GM19468 (cell line): ENCODE results near the gene CASZ1.

Experiments
- ATAC-seq: cut with Tn5 transposase; IDR thresholded peaks from one replicate; pipeline ENCODE4 v1.9.1; 2021; ENCODE audit warnings: mild to moderate bottlenecking, moderate library complexity, moderate number of reproducible peaks; ENCODE audit not compliant: unreplicated experiment; ENCODE audit errors: extremely low read depth

CASZ1 gene

DNA sequence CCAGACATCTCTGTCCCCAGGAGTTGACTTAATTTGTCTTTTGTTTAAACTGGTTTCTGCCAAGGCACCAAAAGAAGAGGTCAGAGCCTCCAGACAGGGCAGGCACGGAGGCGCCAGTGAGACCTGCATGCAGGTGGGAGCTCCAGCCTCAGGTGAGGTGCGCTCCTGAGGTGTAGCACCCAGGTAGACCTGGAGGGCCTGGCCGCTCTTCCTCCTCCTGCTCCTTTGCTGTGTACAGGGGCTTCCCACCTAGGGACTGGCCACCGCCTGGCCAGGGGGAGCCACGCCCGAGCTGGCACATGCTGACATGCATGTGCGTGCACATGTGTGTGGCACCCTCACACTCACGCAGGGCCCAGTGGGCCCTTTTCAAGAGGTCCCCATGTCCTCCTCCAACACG is 163.0 kb downstream of the CASZ1 start:
- no peak for ATAC-seq

DNA sequence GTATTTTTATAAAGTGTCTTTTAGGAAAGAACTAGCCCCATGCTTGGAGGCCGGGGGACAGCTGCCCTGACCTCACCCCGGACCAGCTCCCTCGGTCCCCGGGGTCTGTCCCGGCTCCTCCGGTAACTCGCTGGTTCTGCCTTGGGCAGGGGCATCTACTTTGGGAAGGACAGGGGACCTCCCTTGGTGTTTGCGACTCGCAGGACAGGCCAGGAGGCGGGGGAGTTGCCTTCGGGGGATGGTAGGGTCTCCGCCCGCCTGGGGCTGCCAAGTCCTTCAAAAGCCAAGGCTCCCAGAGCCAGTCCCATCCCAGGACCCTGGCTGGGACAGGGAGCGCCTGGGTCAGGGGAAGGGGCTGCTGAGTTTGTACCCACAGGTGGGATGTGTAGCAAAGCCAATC is 163.8 kb downstream of the CASZ1 start:
- ATAC-seq = no peak

DNA sequence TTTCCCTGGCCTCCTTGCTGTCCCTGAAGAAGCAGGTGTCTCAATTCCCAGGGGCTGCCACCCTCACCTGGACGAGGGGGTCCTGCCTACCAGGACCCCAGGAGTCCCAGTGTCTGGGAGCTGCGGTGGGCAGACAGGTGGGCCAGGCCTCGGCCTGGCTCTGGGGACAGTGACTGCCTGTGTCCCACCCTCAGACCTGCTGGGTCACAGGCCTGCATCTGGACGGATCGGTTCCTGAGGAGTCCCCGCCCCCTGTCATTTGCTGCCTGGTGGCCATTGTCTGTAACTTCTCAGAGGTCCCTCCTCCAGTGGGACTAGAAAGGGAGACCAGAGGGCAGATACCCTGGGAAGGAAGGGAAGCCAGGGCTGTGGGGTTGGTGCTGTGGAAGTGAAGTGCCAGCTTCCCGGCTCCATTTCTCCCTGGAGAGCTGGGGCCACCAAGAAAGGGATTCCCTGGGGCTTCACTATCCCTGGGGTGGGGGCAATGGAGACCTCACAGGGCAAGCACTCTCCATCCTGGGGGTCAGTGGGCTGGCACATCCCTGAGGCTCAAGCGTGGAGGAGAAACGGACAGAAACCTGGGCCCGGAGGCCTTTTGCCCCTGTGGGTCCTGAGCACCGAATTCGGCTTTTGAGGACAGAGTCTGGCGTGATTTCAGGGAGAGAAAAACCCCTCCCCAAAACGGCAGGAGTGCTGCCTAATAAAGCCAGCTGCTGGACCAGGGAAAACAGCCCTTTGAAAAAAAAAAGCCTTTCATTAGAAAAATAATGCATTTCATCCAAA is 164.4 kb downstream of the CASZ1 start:
- no peak for ATAC-seq

DNA sequence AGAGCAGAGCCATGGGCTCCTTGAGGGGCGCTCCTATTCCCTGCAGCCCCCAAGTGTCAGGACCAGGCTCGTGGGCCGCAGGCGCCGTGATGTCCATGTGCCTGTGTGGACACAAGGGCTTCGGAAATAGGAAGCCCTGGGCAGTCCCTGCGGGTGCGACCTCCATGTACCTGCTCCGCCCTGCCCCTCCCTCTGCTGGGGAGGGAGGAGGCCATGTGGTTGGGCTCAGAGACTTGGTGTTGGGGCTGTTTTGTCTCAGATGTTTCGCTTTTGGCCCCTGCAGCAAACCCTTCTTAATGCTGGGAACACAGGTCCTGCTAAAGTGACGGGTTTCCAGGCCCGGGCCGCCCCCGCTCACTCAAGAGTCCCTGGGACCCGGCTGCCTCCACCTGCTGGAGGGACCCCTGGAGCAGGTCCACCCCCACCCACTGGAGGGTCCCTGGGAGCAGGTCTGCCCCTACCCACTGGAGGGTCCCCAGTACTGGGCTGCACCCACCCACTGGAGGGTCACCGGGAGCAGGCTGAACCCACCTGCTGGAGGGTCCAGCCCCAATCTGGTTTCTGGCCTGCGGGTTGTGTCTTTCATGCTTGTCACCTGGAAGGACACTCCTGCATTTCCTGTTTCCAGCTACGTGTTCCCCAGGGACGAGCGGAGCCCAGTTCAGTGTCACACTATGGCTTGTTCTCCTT is 165.2 kb downstream of the CASZ1 start:
- no peak for ATAC-seq

DNA sequence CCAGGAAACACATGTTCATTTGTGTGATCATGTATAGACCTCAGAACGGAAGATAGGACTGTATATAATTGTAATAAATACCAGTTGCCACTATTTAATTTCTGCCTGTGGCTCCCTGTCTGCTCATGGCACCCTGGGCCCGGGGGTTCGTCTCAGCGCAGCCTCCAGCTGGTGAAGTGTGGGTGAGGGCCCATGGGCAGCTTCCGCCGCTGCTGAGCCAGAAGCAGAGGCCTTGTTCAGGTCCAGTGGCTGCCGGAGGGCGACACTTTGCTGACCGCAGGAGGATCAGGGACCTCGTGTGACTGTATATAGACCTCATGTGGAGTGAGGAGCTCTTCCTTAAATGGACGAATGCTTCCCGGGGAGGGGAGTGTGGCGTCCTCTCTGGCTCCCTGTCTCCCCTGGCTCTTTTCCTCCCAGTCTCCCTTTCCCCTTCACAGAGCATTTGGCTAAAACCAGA is 165.8 kb downstream of the CASZ1 start:
- ATAC-seq = no peak

DNA sequence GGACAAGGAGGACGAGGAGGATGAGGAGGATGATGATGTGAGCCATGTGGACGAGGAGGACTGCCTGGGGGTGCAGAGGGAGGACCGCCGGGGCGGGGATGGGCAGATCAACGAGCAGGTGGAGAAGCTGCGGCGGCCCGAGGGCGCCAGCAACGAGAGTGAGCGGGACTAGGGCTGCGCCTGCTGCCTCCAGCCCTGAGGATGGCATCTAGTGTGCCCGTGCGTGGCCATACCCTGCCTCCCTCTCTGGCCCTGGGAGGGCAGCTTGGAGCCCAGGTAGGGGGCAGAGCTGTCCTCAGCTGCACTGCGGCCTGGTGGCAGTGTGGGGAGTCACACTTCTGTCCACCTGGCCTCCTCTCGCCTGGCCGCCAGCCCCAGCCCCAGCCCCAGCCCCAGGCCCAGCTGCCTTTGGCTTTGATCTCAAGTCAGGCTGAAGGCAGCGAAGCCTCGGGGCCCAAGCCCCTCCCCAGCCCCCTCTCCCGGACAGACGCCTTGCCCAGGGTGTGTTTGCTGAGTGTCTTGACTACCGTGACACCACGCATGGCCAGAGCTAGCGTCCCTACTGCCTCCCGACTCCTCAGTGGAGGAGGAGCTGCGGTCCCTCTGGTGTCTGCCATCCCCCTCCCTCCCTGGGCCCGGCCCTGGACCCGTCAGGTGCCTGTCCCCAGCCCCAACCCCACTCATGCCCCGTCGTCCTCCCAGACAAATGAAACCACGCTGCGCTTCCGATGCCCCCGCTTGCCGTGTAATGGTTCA is 166.5 kb downstream of the CASZ1 start:
- ATAC-seq = no peak

DNA sequence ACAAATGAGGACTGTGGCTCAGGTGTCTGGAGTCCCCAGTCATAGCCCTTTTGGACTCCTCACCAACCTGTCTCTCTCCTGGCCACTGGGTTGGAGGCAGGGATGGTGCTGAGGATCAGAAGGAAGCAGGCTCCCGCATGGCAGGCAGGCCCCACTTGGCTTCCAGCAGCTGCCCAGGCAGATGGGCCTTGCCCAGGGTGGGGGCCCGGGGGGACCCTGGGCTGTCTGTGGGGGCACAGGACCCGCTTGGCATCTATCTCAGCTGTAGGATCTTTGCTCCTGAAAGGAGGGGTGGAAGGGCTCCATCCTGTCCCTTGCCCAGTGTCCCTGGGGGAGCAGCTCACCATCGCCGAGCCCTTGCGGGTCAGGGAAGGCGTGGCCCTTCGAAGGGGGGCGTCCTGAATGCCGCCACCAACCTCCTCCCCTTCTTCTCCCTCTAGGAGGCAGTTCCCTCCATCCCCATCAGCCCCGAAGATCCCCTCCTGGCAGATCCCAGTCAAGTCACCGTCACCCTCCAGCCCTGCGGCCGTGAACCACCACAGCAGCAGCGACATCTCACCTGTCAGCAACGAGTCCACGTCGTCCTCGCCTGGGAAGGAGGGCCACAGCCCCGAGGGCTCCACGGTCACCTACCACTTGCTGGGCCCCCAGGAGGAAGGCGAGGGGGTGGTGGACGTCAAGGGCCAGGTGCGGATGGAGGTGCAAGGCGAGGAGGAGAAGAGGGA is 167.2 kb downstream of the CASZ1 start:
- no peak for ATAC-seq

DNA sequence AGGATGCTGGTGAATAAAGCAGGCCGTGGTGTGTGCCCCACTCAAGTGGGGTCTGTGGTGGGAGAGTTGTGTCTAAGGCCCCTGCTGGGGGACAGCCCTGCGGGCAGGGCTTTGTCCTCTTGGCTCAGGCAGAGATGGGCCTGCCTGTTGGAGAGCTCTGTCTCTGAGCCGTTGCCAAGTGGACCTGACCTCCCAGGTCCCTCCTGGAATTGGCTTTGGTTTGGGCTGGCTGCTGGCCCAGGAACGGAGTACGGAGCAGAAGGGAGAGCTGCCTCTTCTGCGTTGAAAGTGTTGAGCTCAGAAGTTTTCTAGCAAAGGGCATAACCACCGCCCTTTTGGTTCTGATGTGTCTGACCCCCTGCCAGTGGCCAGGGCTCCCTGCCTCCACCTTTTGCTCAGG is 167.8 kb downstream of the CASZ1 start:
- ATAC-seq = no peak

DNA sequence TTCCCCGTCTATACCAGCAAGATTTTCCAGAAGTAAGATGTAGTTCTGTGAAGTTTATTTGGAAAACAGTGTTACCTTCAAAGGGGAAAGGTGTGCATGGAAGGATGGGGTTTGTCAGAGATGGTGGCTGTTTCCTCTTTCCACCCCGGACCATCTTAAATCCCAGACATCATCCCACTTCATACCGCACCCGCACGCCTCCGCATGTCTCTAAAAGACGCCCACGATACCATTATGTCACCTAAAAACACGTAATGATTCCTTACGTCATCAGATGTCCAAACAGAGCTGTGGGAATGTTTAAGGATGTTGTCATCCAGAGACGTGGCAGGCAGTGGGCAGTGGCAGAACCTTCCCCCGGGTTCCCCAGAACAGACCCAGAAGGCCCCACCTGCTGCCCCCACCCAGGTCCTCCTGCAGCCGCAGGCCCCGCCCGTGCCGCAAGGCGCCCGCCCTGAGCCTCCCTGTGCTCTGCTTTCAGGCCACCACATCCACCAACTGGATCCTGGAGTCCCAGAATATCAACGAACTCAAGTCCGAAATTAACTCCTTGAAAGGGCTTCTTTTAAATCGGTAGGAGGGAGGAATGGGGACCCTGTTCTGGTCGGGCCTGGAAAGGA is 169.5 kb downstream of the CASZ1 start:
- ATAC-seq = no peak

DNA sequence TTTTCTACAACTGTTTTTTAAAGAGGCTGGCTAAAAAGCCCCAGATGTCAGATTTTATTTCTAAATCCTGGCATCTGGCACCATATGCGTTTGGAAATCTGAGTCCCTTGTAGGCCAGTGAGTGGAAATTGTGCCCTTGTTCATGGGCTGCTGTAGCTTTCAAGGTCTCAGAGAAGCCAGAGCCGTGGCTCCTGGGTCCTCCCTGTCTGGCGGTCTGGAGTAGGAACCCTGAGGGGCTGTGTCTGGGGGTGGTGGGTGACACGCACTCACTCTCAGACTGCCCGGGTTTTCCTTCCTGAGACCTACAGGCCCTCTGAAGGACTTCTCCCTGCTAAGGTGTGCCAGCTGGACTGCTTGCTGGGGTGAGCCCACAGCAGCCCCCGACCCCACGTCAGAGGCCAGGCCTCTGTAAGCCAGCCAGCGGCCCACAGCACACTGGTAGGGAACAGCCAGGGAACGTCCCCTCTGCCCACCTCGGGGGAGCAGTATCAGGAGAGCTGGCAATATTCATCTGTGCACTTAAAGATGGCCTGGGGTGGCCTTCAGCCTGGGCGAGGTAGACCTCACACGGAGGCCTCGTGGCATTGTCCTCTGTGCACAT is 170.2 kb downstream of the CASZ1 start:
- no peak for ATAC-seq

DNA sequence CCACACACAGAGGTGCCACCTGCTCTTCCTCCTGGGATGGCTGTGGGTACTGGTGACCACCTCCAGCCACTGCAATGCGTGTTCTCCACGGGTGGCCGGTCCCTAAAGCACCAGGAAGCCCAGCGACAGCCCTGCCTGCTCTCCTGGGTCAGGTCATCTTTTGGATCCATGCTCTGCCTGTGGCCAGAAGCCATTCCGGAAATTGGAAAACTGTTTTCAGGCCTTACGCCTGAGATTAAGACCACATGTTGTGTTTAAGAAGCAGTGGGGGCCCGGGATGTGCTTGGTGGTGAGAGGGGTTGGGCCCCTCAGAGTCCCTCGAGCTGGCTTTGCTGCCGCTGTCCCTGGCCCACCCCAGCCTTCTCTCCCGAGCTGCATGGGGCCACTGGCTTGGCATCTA is 170.9 kb downstream of the CASZ1 start:
- no peak for ATAC-seq

DNA sequence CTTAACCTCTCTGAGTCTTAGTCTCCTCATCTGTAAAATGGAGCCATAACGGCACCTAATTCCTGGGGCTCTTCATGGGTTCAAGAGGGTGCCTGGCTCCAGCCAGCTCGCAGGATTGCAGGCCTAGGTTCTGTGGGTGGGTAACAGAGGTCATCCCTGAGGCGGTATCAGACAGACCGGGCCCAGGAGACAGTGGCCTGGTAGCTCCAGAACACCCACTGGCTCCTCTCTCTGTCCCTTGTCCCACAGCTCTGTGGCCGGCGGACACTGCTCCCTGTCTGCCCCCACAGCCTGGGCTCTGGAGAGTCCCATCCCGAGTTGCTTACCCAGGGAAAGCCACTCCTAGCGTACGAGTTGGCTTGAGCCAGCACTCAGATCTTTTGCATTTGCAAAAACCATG is 171.4 kb downstream of the CASZ1 start:
- ATAC-seq = no peak

DNA sequence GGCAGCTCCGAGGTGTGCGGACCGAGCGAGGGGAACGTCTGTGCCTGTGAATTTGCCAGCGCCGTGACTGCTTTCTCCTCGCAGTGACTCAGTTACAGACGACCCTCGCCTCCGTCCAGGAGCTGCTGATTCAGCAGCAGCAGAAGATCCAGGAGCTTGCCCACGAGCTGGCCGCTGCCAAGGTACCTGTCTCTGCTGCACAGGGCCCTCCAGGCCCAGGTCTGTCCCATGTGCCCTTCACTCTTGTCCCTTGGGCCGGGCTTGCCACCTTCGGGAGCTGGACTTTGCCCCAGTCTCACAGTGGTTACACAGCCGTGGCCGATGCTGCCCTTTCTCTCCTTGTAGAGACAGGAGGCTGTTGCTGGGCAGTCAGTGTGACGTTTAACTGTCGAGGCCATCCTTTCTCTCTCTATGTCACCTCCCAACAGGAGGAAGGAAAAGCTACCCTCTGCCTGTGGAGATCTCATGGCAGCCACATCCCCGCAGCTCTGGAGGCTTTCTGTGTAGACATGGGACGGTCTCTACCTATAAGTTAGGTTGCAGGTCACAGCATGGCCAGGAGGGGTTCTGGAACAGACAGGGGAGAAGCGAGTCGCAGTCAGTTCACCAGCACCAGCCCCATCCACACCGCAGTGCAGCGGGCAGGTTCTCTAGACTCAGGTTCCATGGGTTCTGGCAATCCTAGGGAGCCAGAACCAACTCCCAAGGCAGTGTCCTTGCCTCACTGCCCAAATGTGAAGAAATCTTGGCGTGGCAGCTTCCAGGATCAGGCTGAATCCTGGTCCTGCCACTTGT is 172.0 kb downstream of the CASZ1 start:
- ATAC-seq = no peak

DNA sequence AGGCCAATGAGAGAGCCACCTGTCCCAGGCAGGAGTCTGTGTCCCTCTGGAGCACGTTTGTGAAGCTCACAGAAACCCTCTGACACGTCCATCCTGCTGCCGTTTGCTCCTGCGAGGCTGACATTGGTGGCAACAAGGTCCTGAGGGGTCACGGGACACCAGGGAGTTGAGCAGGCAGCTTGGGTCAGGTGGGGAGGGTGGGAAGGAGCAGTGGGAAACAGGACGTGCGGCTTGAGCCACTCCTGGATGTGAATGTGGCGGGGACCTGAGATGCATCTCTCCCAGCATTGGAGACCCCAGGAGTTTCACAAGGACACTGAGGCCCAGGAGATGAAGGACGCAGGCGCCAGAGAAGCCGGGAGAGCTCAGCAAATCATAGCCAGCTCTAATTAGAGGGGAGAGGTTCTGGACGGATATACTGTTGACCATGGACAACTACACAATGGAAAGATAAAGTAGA is 172.7 kb downstream of the CASZ1 start:
- ATAC-seq = no peak

DNA sequence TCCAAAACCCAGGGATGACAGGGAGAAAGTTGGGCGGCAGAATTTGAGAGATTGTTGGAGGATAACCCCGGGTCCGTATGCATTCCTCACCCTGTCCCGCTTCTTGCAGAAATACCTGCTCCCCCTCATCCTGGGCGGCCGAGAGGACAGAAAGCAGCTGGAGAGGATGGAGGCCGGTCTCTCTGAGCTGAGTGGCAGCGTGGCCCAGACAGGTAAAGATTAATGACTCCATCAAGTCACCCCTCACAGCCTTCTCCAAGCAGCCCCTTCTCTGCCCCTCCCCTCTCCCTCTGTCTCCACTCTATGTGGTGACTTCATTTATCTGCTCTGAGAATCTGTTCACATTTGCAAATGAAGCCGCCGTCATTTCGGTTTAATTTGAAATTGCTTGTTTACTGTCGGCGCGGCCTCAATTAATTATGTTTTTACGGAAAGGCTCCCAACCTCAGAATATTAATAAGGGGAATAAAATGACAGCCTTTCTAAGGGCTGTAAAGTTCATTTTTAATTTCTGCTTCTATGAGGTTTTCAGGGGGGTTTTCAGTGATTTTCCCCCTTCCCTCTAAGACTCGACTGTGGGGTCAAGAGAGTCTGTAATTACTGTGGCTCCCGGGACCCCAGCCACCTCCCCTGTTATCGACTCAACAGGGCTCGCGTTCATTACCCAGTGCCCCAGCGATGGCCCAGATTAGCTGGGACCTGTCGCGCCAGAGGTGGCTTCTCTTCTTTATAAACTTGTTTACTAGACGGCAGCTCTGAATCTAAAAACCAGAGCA is 173.3 kb downstream of the CASZ1 start:
- ATAC-seq = no peak

DNA sequence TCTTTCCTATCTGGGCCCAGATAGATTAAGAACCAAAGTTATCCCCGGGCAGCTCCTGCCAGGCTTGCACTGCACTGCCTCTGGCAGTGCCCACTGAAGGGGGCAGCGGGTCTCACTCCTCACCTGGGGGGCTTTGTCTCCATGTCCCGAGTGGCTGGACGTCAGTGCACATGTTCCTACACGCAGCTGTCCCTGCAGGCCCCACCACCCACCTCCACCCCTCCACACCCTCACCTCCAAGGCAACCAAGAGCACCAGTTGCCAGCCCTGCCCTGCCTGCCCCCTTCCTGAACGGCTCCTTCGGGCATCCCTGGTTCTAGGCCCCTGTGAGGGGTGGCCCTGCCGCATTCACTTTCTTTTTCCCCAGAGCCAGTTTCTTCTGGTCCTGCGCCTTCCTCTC is 174.5 kb downstream of the CASZ1 start:
- no peak for ATAC-seq

DNA sequence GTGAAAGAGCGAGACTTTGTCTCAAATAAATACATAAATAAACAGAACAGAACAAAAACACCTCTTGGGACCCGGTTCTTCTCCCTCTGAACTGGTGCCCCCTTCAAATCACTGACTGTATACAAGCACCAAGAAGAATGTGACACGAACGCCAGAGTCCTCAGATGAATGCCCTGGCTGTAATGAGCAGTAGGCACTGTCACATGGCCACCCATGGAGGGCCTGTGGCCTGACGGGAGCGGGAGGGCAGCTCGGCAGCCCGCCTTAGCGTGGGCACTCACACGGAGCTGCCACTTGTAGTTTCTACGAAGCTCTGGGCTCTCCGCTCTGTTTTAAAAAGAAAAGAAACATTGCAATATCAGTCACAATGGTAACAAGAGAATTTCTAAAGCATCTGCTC is 175.7 kb downstream of the CASZ1 start:
- ATAC-seq = no peak
